Measurements from ENCODE around the gene POLR3H. TPM values are rescaled to one million over a fixed set of nuclear protein-coding genes. Genes with fewer than 3 reads are reported as not detected.

The POLR3H gene
- polyA plus RNA-seq, 1 donor from 2014 or later, result 28.0 TPM

GRCh38 chr22:41523464-41524221 lies 20.6 kb downstream of the POLR3H start:
- Histone ChIP-seq H3K36me3 (ENCODE audit: insufficient read depth, low read length) (no peaks in the 10 kb centered on the region), H2AFZ (ENCODE audit: low read depth, low read length) (no peak overlapping the region), H3F3A (ENCODE audit: insufficient read depth, low read length, poor library complexity, severe bottlenecking) (no peaks in the 10 kb centered on the region), H4K20me1 (ENCODE audit: insufficient read depth) (no peaks in the 10 kb centered on the region), H3K9ac (ENCODE audit: low read length) (no peak overlapping the region), H3K27me3 (ENCODE audit: insufficient read depth, low read depth, low read length) (no peaks in the 10 kb centered on the region), H3K9me3 (ENCODE audit: low read length) (no peaks in the 10 kb centered on the region), H3K4me2 (ENCODE audit: low read length) (no peak overlapping the region), H3K79me2 (replicated peaks; ENCODE audit: insufficient read depth, low read length) (no peaks in the 10 kb centered on the region), H3K9me2 (ENCODE audit: insufficient read depth, low read length) (no peaks in the 10 kb centered on the region), H3K27ac (ENCODE audit: low read length) (no peak overlapping the region), H3K4me3 (ENCODE audit: low read length) (no peak overlapping the region)
- TF ChIP-seq POLR2AphosphoS5 (IDR thresholded peaks at IDR 0.05) (peak; percentile 22), TAF1 (IDR thresholded peaks at IDR 0.05; ENCODE audit: low read depth) (no peak), EZH2 (IDR thresholded peaks at IDR 0.05; ENCODE audit: borderline replicate concordance, insufficient read depth, low read length, poor library complexity, severe bottlenecking) (no peak), REST (IDR thresholded peaks at IDR 0.05; ENCODE audit: borderline replicate concordance) (no peak), CTCF (IDR thresholded peaks at IDR 0.05; ENCODE audit: poor library complexity, severe bottlenecking) (no peak), MXI1 (conservative IDR thresholded peaks at IDR 0.05; ENCODE audit: poor library complexity, severe bottlenecking) (no peak), SMC3 (conservative IDR thresholded peaks at IDR 0.05; ENCODE audit: poor library complexity) (no peak), RAD21 (conservative IDR thresholded peaks at IDR 0.05) (no peak)

- Histone ChIP-seq H3F3A (ENCODE audit: insufficient read depth, low read length, poor library complexity, severe bottlenecking) (no peaks in the 10 kb centered on the region), H3K27ac (ENCODE audit: low read length) (no peak overlapping the region), H3K4me3 (ENCODE audit: low read length) (no peak overlapping the region), H3K9me2 (ENCODE audit: insufficient read depth, low read length) (no peaks in the 10 kb centered on the region), H3K9ac (ENCODE audit: low read length) (no peak overlapping the region), H3K27me3 (ENCODE audit: insufficient read depth, low read depth, low read length) (no peaks in the 10 kb centered on the region), H3K9me3 (ENCODE audit: low read length) (no peaks in the 10 kb centered on the region), H3K79me2 (replicated peaks; ENCODE audit: insufficient read depth, low read length) (no peaks in the 10 kb centered on the region), H2AFZ (ENCODE audit: low read depth, low read length) (no peak overlapping the region), H3K36me3 (ENCODE audit: insufficient read depth, low read length) (no peaks in the 10 kb centered on the region), H4K20me1 (ENCODE audit: insufficient read depth) (no peaks in the 10 kb centered on the region), H3K4me2 (ENCODE audit: low read length) (no peak overlapping the region)
- TF ChIP-seq EZH2 (IDR thresholded peaks at IDR 0.05; ENCODE audit: borderline replicate concordance, insufficient read depth, low read length, poor library complexity, severe bottlenecking) (no peak), REST (IDR thresholded peaks at IDR 0.05; ENCODE audit: borderline replicate concordance) (no peak), RAD21 (conservative IDR thresholded peaks at IDR 0.05) (no peak), SMC3 (conservative IDR thresholded peaks at IDR 0.05; ENCODE audit: poor library complexity) (no peak), POLR2AphosphoS5 (IDR thresholded peaks at IDR 0.05) (no peak), CTCF (IDR thresholded peaks at IDR 0.05; ENCODE audit: poor library complexity, severe bottlenecking) (no peak), MXI1 (conservative IDR thresholded peaks at IDR 0.05; ENCODE audit: poor library complexity, severe bottlenecking) (no peak), EP300 (conservative IDR thresholded peaks at IDR 0.05; ENCODE audit: poor library complexity, severe bottlenecking) (no peak), TAF1 (IDR thresholded peaks at IDR 0.05; ENCODE audit: low read depth) (no peak)
These were observed 21.5 kb downstream of the POLR3H start for GRCh38 chr22:41522813-41523212.

All from neural cell (in vitro differentiated cells).